HepG2 (cell line): ENCODE results near the gene GSK3A. TPM values are rescaled to one million over a fixed set of nuclear protein-coding genes. Genes with fewer than 3 reads are reported as not detected.

Experiments
- ARNT ChIP-seq: fragments of 450-650 bp; IDR thresholded peaks from 2 replicates; pipeline ENCODE4 v1.6.1; 2017
- ETV5 ChIP-seq: IDR thresholded peaks from 2 replicates; pipeline ENCODE4 v1.6.1; 2018; ENCODE audit warnings: missing biosample characterization, missing genetic modification reagents, inconsistent platforms, borderline replicate concordance
- FLYWCH1 ChIP-seq: sonication (generic); formaldehyde crosslinking; IDR thresholded peaks from 2 replicates; pipeline ENCODE4 v1.8.1; 2023; ENCODE audit warnings: mild to moderate bottlenecking, missing genetic modification reagents
- FOXP4 ChIP-seq: sonication (generic); formaldehyde crosslinking; IDR thresholded peaks from 2 replicates; pipeline ENCODE4 v1.4.0; 2020; ENCODE audit warnings: missing genetic modification reagents
- HOXA7 ChIP-seq: sonication (generic); formaldehyde crosslinking; IDR thresholded peaks from 2 replicates; pipeline ENCODE4 v1.8.1; 2022; ENCODE audit warnings: mild to moderate bottlenecking, missing genetic modification reagents, moderate library complexity
- MAX ChIP-seq: IDR thresholded peaks from 2 replicates; pipeline ENCODE4 v1.6.1; 2012; ENCODE audit warnings: inconsistent platforms
- MTA1 ChIP-seq: sonication (generic); formaldehyde crosslinking; IDR thresholded peaks from 2 replicates; pipeline ENCODE4 v1.4.0; 2020; ENCODE audit warnings: missing genetic modification reagents, mild to moderate bottlenecking, borderline replicate concordance
- NFYC ChIP-seq: IDR thresholded peaks from 2 replicates; pipeline ENCODE4 v1.6.1; 2016; ENCODE audit warnings: missing genetic modification reagents, missing compliant biosample characterization
- RNF219 ChIP-seq: sonication (generic); formaldehyde crosslinking; IDR thresholded peaks from 2 replicates; pipeline ENCODE4 v1.5.0; 2020; ENCODE audit warnings: mild to moderate bottlenecking, missing genetic modification reagents
- TARDBP ChIP-seq: sonication (generic); formaldehyde crosslinking; IDR thresholded peaks from 2 replicates; pipeline ENCODE4 v1.8.0; 2022; ENCODE audit warnings: mild to moderate bottlenecking, missing genetic modification reagents
- YY1 ChIP-seq: IDR thresholded peaks from 2 replicates; pipeline ENCODE4 v1.6.1; 2011; ENCODE audit warnings: low read length, low read depth, moderate library complexity, mild to moderate bottlenecking; ENCODE audit not compliant: insufficient read depth, insufficient replicate concordance
- ZBTB38 ChIP-seq: sonication (generic); formaldehyde crosslinking; IDR thresholded peaks from 2 replicates; pipeline ENCODE4 v1.5.1; 2020; ENCODE audit warnings: mild to moderate bottlenecking, missing genetic modification reagents
- ZBTB8A ChIP-seq: sonication (generic); formaldehyde crosslinking; IDR thresholded peaks from 2 replicates; pipeline ENCODE4 v1.4.0; 2020; ENCODE audit warnings: mild to moderate bottlenecking, low read depth, missing genetic modification reagents, borderline replicate concordance
- ZC3H13 ChIP-seq: sonication (generic); formaldehyde crosslinking; IDR thresholded peaks from 2 replicates; pipeline ENCODE4 v1.8.1; 2023; ENCODE audit warnings: mild to moderate bottlenecking, missing genetic modification reagents, moderate library complexity
- ZHX2 ChIP-seq, 2 experiments: sonication (generic) in 1 of 2; formaldehyde crosslinking in 1 of 2; IDR thresholded peaks; 2 replicates each; pipeline versions ENCODE4 v1.6.1 to v1.9.0; 2014 to 2022; ENCODE audit warnings: antibody characterized with exemption in 1 of 2, borderline replicate concordance in 1 of 2, inconsistent platforms in 1 of 2, low read depth in 1 of 2, missing genetic modification reagents in 1 of 2
- ZNF263 ChIP-seq: sonication (generic); formaldehyde crosslinking; IDR thresholded peaks from 2 replicates; pipeline ENCODE4 v1.4.0; 2020; ENCODE audit warnings: missing genetic modification reagents
- ZNF878 ChIP-seq: sonication (generic); formaldehyde crosslinking; IDR thresholded peaks from 2 replicates; pipeline ENCODE4 v1.8.1; 2023; ENCODE audit warnings: mild to moderate bottlenecking, missing genetic modification reagents, moderate library complexity
- polyA plus RNA-seq, 8 experiments: library from polyadenylated mRNA; depleted of rRNA in 3 of 8; stranded (reverse) in 7 of 8; unstranded in 1 of 8; fragments of >200 nt; fragmentation: Illumina TruSeq in 4 of 8; extraction: Trizol in 4 of 8; gene quantifications; 2 replicates each; pipeline versions ENCODE4 v1.2.1 to v1.2.3, GENCODE V29; 2011 to 2016; ENCODE audit warnings: low read depth in 4 of 8, missing spikeins in 1 of 8, mixed read lengths in 1 of 8; ENCODE audit not compliant: insufficient read depth in 1 of 8
- total RNA-seq, 5 experiments: library from RNA; depleted of rRNA; stranded (reverse); fragments of >200 nt; fragmentation: Illumina TruSeq; extraction: Trizol; gene quantifications; 2 replicates each; pipeline ENCODE4 v1.2.3, GENCODE V29; 2016; ENCODE audit warnings: low read depth in 1 of 5

Gene GSK3A
- total and polyA plus RNA-seq, 2 of the 13 experiments (the other 11 are each of a cell fraction or from before 2014, with no cell fraction given) = 16.9 to 52.5 TPM

GRCh38 chr19:42279902-42280814 is 37.8 kb upstream of the GSK3A start (continued):
- TF ChIP-seq FOXP4 (CRISPR knock-in tag) (peak; percentile 18; the same call in 1 of the 2 replicates), ZNF878 (no peak), RNF219 (CRISPR knock-in tag) (no peak), ZBTB38 (peak; percentile 11; the same call in 1 of the 2 replicates), ARNT (no peak), ZC3H13 (CRISPR knock-in tag) (no peak), MAX (peak; percentile 57), ETV5 (CRISPR knock-in tag) (no peak), FLYWCH1 (CRISPR knock-in tag) (no peak), ZNF263 (CRISPR knock-in tag) (no peak), TARDBP (CRISPR knock-in tag) (0 out of 2 replicates have a peak, but pooled peaks have one; percentile 36), YY1 (peak; percentile 40), NFYC (CRISPR knock-in tag) (peak; percentile 93), HOXA7 (no peak), ZBTB8A (CRISPR knock-in tag) (no peak), ZHX2 (IDR thresholded peaks at IDR 0.05; ENCODE audit: low read depth) (no peak), ZHX2 (CRISPR knock-in tag; IDR thresholded peaks at IDR 0.05; ENCODE audit: borderline replicate concordance) (no peak), MTA1 (peak; percentile 77; the same call in 1 of the 2 replicates)
